HCT116 (cell line): ENCODE data around the gene AMACR. TPM values are rescaled to one million over a fixed set of nuclear protein-coding genes. Genes with fewer than 3 reads are reported as not detected.

Source experiments
- ATAC-seq: fragments of 200-7000 bp; cut with Tn5 transposase; 2 replicates; pipeline ENCODE4 v1.9.1; 2020; ENCODE audit warnings: mild to moderate bottlenecking, moderate library complexity
- BruUV-seq: library from RNA; stranded (reverse); fragments of 400-500 nt; replicated peaks from 2 replicates; lab custom pipeline; 2021; lab: Mats Ljungman, UMichigan
- CTCF ChIA-PET: fragments of 300-600 bp; sonication (Branson Sonifier 250); formaldehyde crosslinking; loops from one replicate; lab custom pipeline; 2021; ENCODE audit warnings: antibody characterized with exemption; lab: Charles Lee
- POLR2A ChIA-PET: fragments of 300-600, 350-600 bp; sonication (Branson Sonifier 250); formaldehyde crosslinking; loops from one replicate; lab custom pipeline; 2021; ENCODE audit warnings: antibody characterized with exemption; lab: Charles Lee
- RAD21 ChIA-PET, 2 experiments: fragments of 300-600 bp; sonication (Branson Sonifier 250); formaldehyde crosslinking; loops; one replicate each; lab custom pipeline; 2023; ENCODE audit warnings: low total read pairs in 2 of 2; ENCODE audit not compliant: uncharacterized antibody in 2 of 2, unreplicated experiment in 2 of 2, low non-redundant PET in 1 of 2; lab: Charles Lee
- DNase-seq: peaks from one replicate; pipeline ENCODE4 v3.0.0-alpha.2; 2010; ENCODE audit warnings: low read depth, low spot score
- H2AFZ ChIP-seq: fragments of 200-600 bp; shearing (Covaris generic), sonication (generic); 2 replicates; pipeline ENCODE4 v1.6.1; 2017; ENCODE audit warnings: low read depth, mixed run types, mixed read lengths, antibody characterized with exemption, low read length; ENCODE audit not compliant: poor library complexity, severe bottlenecking
- H3K27ac ChIP-seq: 2 replicates; pipeline ENCODE4 v1.5.1; 2012; ENCODE audit warnings: low read depth, low read length
- H3K27me3 ChIP-seq: fragments of 200-600 bp; sonication (generic); 2 replicates; pipeline ENCODE4 v1.6.1; 2016; ENCODE audit warnings: mixed run types, low read length, mixed read lengths; ENCODE audit not compliant: insufficient read depth
- H3K36me3 ChIP-seq, 2 experiments: fragments of 200-500 bp in 1 of 2; fragments of 200-600 bp in 1 of 2; sonication (Bioruptor generic) in 1 of 2; sonication (generic) in 1 of 2; 2 replicates each; pipeline versions ENCODE4 v1.5.1 to v1.6.1; 2014 to 2016; ENCODE audit warnings: low read length in 2 of 2, inconsistent platforms in 1 of 2, mixed read lengths in 1 of 2, mixed run types in 1 of 2; ENCODE audit not compliant: insufficient read depth in 2 of 2, control insufficient read depth in 1 of 2
- H3K4me1 ChIP-seq, 2 experiments: fragments of 200-600 bp in 1 of 2; sonication (generic) in 1 of 2; 2 replicates each; pipeline versions ENCODE4 v1.5.1 to v1.6.1; 2012 to 2017; ENCODE audit warnings: low read length in 2 of 2, inconsistent platforms in 1 of 2, mild to moderate bottlenecking in 1 of 2, mixed read lengths in 1 of 2, mixed run types in 1 of 2, moderate library complexity in 1 of 2; ENCODE audit not compliant: insufficient read depth in 2 of 2, control insufficient read depth in 1 of 2
- H3K4me2 ChIP-seq: fragments of 200-600 bp; sonication (generic); 2 replicates; pipeline ENCODE4 v1.6.1; 2017; ENCODE audit warnings: mixed run types, low read length, mixed read lengths
- H3K4me3 ChIP-seq, 2 experiments: fragments of 200-600 bp in 1 of 2; sonication (generic) in 1 of 2; replicated peaks in 1 of 2; 2 replicates each; pipeline ENCODE4 v1.5.1; 2011 to 2016; ENCODE audit warnings: low read length in 2 of 2, control low read depth in 1 of 2, low read depth in 1 of 2, mild to moderate bottlenecking in 1 of 2, mixed read lengths in 1 of 2, mixed run types in 1 of 2
- H3K79me2 ChIP-seq: fragments of 200-600 bp; sonication (generic); 2 replicates; pipeline ENCODE4 v1.6.1; 2017; ENCODE audit warnings: mild to moderate bottlenecking, mixed run types, low read length, moderate library complexity, mixed read lengths; ENCODE audit not compliant: insufficient read depth
- H3K9ac ChIP-seq: fragments of 200-600 bp; sonication (generic); 2 replicates; pipeline ENCODE4 v1.6.1; 2016; ENCODE audit warnings: low read length, mixed read lengths
- H3K9me2 ChIP-seq: fragments of 200-600 bp; sonication (generic), shearing (Covaris generic); 2 replicates; pipeline ENCODE4 v1.6.1; 2017; ENCODE audit warnings: mixed run types, mild to moderate bottlenecking, moderate library complexity; ENCODE audit not compliant: insufficient read depth
- H3K9me3 ChIP-seq, 2 experiments: fragments of 200-500 bp in 1 of 2; fragments of 200-600 bp in 1 of 2; sonication (Bioruptor generic) in 1 of 2; sonication (generic) in 1 of 2; 2 replicates each; pipeline ENCODE4 v1.6.1; 2014 to 2017; ENCODE audit warnings: low read length in 2 of 2, mixed read lengths in 2 of 2, inconsistent platforms in 1 of 2, low read depth in 1 of 2, mild to moderate bottlenecking in 1 of 2, mixed run types in 1 of 2, moderate library complexity in 1 of 2; ENCODE audit not compliant: control insufficient read depth in 1 of 2, insufficient read depth in 1 of 2
- H4K20me1 ChIP-seq: fragments of 200-600 bp; sonication (generic), shearing (Covaris generic); 2 replicates; pipeline ENCODE4 v1.6.1; 2017; ENCODE audit warnings: mixed run types, mild to moderate bottlenecking, moderate library complexity; ENCODE audit not compliant: insufficient read depth
- CBX3 ChIP-seq: IDR thresholded peaks from 2 replicates; pipeline ENCODE4 v1.6.1; 2012; ENCODE audit warnings: low read depth
- CEBPB ChIP-seq: IDR thresholded peaks from 2 replicates; pipeline ENCODE4 v1.6.1; 2012; ENCODE audit warnings: low read depth
- CTCF ChIP-seq, 3 experiments: fragments of 200-600 bp in 1 of 3; sonication (generic) in 1 of 3; IDR thresholded peaks in 2 of 3; conservative IDR thresholded peaks in 1 of 3; 2 replicates each; pipeline ENCODE4 v1.5.1; 2012 to 2017; ENCODE audit warnings: low read depth in 2 of 3, low read length in 2 of 3, antibody characterized with exemption in 1 of 3, borderline replicate concordance in 1 of 3, control low read depth in 1 of 3, mild to moderate bottlenecking in 1 of 3, mixed read lengths in 1 of 3, mixed run types in 1 of 3, moderate library complexity in 1 of 3; ENCODE audit not compliant: insufficient read depth in 1 of 3
- EGR1 ChIP-seq: IDR thresholded peaks from 2 replicates; pipeline ENCODE4 v1.6.1; 2012; ENCODE audit warnings: low read depth
- ELF1 ChIP-seq: IDR thresholded peaks from 2 replicates; pipeline ENCODE4 v1.6.1; 2012; ENCODE audit warnings: low read depth, borderline replicate concordance
- EZH2 ChIP-seq: fragments of 200-600 bp; sonication (generic); IDR thresholded peaks from 2 replicates; pipeline ENCODE4 v1.6.1; 2017; ENCODE audit warnings: antibody characterized with exemption, mixed run types
- EZH2phosphoT487 ChIP-seq: fragments of 200-600 bp; IDR thresholded peaks from 2 replicates; pipeline ENCODE4 v1.6.1; 2018; ENCODE audit warnings: antibody characterized with exemption, borderline replicate concordance
- FOSL1 ChIP-seq: IDR thresholded peaks from 2 replicates; pipeline ENCODE4 v1.6.1; 2012; ENCODE audit warnings: low read depth
- JUND ChIP-seq: IDR thresholded peaks from 2 replicates; pipeline ENCODE4 v1.6.1; 2012
- RAD21 ChIP-seq: IDR thresholded peaks from 2 replicates; pipeline ENCODE4 v1.6.1; 2012; ENCODE audit warnings: low read depth, mild to moderate bottlenecking
- SIN3A ChIP-seq: IDR thresholded peaks from 2 replicates; pipeline ENCODE4 v1.6.1; 2012; ENCODE audit warnings: low read depth
- SP1 ChIP-seq: IDR thresholded peaks from 2 replicates; pipeline ENCODE4 v1.6.1; 2012; ENCODE audit warnings: low read depth
- SRF ChIP-seq: IDR thresholded peaks from 2 replicates; pipeline ENCODE4 v1.6.1; 2012; ENCODE audit warnings: low read depth
- TCF7L2 ChIP-seq: IDR thresholded peaks from 2 replicates; pipeline ENCODE4 v1.7.0; 2011; ENCODE audit warnings: borderline replicate concordance, inconsistent platforms; ENCODE audit not compliant: insufficient read depth, insufficient read length; ENCODE audit errors: extremely low read depth
- YY1 ChIP-seq: IDR thresholded peaks from 2 replicates; pipeline ENCODE4 v1.6.1; 2011; ENCODE audit warnings: low read length, low read depth, moderate library complexity, mild to moderate bottlenecking; ENCODE audit not compliant: insufficient replicate concordance; ENCODE audit errors: extremely low read depth
- ZNF274 ChIP-seq: fragments of 200-500 bp; sonication (Bioruptor generic); IDR thresholded peaks from 2 replicates; pipeline ENCODE4 v1.6.1; 2014; ENCODE audit warnings: mild to moderate bottlenecking, low read depth, low read length, inconsistent platforms
- intact Hi-C: fragments of 100-400 bp; cut with micrococcal nuclease; formaldehyde crosslinking; loops from 2 replicates; pipeline ENCODE4 v1.10.0; 2022
- total RNA-seq: library from RNA; stranded (reverse); gene quantifications from one replicate; pipeline ENCODE4 v1.2.1, GENCODE V29; 2021; ENCODE audit not compliant: unreplicated experiment
- TF ChIP-seq, protein P1 (sequence below): IDR thresholded peaks from 2 replicates; pipeline ENCODE4 v1.6.1; 2012; ENCODE audit warnings: low read depth

Gene AMACR
- total RNA-seq, 1 experiment from 2014 or later = 4.3 TPM

DNA sequence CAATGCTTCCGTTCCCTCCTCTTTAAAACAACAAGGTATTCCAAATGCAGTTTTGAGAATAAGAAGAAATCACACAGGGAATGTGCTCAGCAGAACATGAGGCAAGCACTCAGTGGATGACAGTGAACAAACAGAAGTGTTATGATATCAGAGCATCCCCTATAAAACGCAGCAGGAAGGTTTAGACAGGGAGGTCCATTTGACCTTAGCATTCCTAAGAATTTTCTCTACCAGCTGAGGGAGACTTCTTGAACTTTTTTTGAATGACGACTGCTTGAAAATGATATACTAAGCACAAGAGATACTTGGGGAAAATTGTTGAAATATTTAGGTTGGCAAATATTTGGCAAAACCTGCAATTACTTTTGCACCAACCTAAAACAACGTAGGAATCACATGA is 3.9 kb downstream of the AMACR start (continued):
- TF ChIP-seq CTCF (IDR thresholded peaks at IDR 0.05 in 2 of 3, conservative IDR thresholded peaks at IDR 0.05 in 1 of 3; ENCODE audit: borderline replicate concordance in 1 of 3, insufficient read depth in 1 of 3, low read depth in 2 of 3, low read length in 2 of 3) = no peak

DNA sequence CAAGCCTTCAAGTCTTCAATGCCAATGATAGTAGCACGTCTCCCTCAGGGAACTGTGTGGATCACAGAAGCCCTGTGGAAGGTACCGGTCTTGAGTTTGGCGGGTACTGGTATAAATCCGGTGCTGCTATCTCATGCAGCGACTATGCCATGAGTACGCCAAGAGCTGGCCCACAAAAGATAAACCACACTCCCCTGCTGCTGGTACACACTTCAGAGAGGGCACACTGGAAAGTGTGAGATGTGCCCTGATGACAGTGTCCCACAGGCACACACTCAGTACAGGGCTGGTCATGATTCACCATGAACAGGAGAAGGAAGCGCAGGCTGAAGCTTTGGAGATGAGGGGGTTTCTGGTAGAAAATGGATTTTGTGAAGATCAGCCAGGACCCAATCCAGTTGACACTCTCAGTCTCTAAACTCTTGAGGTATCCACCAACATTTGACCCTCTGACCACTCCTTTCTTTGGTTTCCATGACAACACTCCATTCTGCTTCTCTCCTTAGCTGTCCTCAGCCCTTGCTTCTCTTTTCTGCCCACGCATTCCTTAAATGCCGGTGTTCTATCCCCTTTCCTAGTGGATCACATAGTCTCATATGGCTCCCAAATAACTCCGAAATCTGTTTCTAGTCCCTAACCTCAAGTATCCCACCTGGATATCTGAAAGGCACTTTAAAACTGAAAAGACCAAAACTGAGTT is 5.1 kb downstream of the AMACR start:
- CTCF ChIA-PET = no interaction called here
- H3K4me2 ChIP-seq = no peak overlapping the region
- peaks cover 2 to 6% of the 10 kb centered on the region in 2 experiments; a peak in 2 of 4 replicates for H3K4me1 ChIP-seq
- no peak overlapping the region for H3K9ac ChIP-seq
- H3K36me3 ChIP-seq = no peaks in the 10 kb centered on the region
- H3K27me3 ChIP-seq = no peaks in the 10 kb centered on the region
- RAD21 ChIA-PET = no interaction called here
- no peak overlapping the region for H3K27ac ChIP-seq
- DNase-seq (no peak), ATAC-seq (no peak)
- H4K20me1 ChIP-seq = no peaks in the 10 kb centered on the region
- BruUV-seq = no TSS peak
- H3K79me2 ChIP-seq = no peaks in the 10 kb centered on the region
- intact Hi-C loops = no loop called here
- H3K4me3 ChIP-seq = no peak overlapping the region
- POLR2A ChIA-PET = no interaction called here
- no peak for TF ChIP-seq TCF7L2
- TF ChIP-seq EZH2 = no peak
- TF ChIP-seq SP1 = no peak
- TF ChIP-seq SRF = no peak
- TF ChIP-seq EGR1 = no peak
- TF ChIP-seq RAD21 = no peak
- no peak for TF ChIP-seq SIN3A
- TF ChIP-seq JUND = no peak
- no peak for TF ChIP-seq ELF1
- TF ChIP-seq CEBPB = no peak
- TF ChIP-seq ZNF274 = no peak
- no peak for TF ChIP-seq CBX3
- TF ChIP-seq, protein P1, sequence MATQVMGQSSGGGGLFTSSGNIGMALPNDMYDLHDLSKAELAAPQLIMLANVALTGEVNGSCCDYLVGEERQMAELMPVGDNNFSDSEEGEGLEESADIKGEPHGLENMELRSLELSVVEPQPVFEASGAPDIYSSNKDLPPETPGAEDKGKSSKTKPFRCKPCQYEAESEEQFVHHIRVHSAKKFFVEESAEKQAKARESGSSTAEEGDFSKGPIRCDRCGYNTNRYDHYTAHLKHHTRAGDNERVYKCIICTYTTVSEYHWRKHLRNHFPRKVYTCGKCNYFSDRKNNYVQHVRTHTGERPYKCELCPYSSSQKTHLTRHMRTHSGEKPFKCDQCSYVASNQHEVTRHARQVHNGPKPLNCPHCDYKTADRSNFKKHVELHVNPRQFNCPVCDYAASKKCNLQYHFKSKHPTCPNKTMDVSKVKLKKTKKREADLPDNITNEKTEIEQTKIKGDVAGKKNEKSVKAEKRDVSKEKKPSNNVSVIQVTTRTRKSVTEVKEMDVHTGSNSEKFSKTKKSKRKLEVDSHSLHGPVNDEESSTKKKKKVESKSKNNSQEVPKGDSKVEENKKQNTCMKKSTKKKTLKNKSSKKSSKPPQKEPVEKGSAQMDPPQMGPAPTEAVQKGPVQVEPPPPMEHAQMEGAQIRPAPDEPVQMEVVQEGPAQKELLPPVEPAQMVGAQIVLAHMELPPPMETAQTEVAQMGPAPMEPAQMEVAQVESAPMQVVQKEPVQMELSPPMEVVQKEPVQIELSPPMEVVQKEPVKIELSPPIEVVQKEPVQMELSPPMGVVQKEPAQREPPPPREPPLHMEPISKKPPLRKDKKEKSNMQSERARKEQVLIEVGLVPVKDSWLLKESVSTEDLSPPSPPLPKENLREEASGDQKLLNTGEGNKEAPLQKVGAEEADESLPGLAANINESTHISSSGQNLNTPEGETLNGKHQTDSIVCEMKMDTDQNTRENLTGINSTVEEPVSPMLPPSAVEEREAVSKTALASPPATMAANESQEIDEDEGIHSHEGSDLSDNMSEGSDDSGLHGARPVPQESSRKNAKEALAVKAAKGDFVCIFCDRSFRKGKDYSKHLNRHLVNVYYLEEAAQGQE = no peak
- no peak for TF ChIP-seq FOSL1
- no peak for TF ChIP-seq YY1
- TF ChIP-seq CTCF (IDR thresholded peaks at IDR 0.05 in 2 of 3, conservative IDR thresholded peaks at IDR 0.05 in 1 of 3; ENCODE audit: borderline replicate concordance in 1 of 3, insufficient read depth in 1 of 3, low read depth in 2 of 3, low read length in 2 of 3) = no peak
- no peak for TF ChIP-seq EZH2phosphoT487
- H2AFZ ChIP-seq = no peak overlapping the region
- H3K9me3 ChIP-seq = no peaks in the 10 kb centered on the region
- H3K9me2 ChIP-seq = no peaks in the 10 kb centered on the region
